Astrocyte (in vitro differentiated cells and primary cell): ENCODE data around the gene UNC5CL.

Source experiments
- CTCF ChIP-seq: IDR thresholded peaks from 2 replicates; pipeline ENCODE4 v1.5.1; 2011; ENCODE audit warnings: low read depth, mild to moderate bottlenecking, inconsistent platforms, low read length, moderate library complexity; ENCODE audit not compliant: insufficient read depth
- EZH2 ChIP-seq: IDR thresholded peaks from 2 replicates; pipeline ENCODE4 v1.6.1; 2012; ENCODE audit warnings: mild to moderate bottlenecking, low read length, inconsistent platforms; ENCODE audit not compliant: insufficient read depth

GRCh38 chr6:40986364-40986763, 52.7 kb downstream of the UNC5CL start:
- TF ChIP-seq CTCF (no peak), EZH2 (no peak)
